NCI-H2196 treated with DMSO at 0.1 percent for 48 hours (cell line): ENCODE data around the gene WSB2.
"Not testable (repeated sequence)": the region's sequence is repeated elsewhere in the genome, so short reads cannot be mapped to it uniquely, and the experiment has no call there.

Source experiments
- DNase-seq: peaks from one replicate; lab custom pipeline; 2025; ENCODE audit not compliant: unreplicated experiment; lab: John Stamatoyannopoulos, UW

Gene WSB2

DNA sequence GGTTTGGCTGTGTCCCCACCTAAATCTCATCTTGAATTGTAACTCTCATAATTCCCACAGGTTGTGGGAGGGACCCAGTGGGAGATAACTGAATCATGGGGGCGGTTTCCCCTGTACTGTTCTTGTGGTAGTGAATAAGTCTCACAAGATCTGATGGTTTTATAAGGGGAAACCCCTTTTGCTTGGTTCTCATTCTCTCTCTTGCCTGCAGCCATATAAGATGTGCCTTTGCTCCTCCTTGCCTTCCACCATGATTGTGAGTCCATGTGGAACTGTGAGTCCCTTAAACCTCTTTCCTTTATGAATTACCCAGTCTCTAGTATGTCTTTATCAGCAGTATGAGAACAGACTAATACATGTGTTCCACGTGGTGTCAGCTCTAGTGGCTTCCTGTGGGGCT is 61.2 kb downstream of the WSB2 start:
- not testable (repeated sequence) for DNase-seq

DNA sequence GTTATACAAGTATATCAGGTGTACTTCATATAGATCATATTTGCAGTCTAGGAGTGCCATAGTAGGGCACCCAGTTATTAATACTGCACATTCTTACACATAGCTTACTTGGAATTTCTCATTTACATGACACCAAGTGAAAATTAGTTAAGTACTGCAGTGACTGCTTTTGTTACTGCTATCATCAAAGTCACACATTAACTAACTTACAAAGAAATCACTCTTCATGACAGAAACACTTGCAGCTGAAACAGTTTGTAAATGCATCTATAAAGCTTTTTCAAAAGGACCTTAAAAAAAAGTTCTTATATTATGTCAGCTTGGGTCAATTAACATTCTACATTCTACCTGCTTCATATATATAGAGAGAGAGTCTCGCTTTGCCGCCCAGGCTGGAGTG is 62.3 kb downstream of the WSB2 start:
- no peak for DNase-seq

DNA sequence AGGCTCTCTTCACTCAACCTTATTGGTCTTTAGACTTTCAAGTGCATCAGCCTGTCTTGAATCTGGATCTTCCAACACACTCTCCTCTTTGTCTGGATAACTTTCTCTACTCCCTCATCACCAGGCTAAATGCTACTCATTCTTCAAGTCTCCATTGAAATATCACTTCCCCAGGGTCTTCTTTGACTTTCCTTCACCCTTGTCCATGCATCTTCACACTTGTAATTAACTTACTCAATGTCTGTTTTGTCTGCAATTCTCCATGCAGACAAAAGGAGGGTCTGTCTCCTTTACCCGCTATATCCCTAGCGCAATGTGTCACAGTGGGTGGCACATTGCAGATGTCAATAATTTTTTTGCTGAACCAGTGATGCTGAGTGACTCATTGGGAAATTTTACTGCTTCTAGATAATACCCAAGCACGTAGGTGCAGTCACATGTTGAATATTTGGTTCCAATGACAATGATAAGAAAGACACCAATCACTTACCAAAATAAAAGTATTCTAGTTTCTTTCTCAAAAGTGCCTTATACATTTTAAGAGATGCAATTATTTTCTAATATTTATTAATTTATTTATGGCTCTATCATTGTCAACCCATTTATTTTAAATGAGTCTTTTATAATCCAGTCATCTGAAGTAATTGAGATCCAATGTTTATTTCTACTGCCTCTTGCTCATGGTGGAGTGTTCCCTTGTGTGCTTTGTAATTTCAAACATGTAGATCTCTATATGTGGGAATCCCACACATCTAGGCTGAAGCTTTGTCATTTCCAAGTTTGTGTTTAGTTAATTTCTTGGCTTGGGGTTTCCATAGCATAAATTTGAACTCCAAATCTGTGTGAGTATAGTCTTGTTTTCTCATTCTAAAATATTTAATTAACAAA is 66.2 kb downstream of the WSB2 start:
- no peak for DNase-seq

DNA sequence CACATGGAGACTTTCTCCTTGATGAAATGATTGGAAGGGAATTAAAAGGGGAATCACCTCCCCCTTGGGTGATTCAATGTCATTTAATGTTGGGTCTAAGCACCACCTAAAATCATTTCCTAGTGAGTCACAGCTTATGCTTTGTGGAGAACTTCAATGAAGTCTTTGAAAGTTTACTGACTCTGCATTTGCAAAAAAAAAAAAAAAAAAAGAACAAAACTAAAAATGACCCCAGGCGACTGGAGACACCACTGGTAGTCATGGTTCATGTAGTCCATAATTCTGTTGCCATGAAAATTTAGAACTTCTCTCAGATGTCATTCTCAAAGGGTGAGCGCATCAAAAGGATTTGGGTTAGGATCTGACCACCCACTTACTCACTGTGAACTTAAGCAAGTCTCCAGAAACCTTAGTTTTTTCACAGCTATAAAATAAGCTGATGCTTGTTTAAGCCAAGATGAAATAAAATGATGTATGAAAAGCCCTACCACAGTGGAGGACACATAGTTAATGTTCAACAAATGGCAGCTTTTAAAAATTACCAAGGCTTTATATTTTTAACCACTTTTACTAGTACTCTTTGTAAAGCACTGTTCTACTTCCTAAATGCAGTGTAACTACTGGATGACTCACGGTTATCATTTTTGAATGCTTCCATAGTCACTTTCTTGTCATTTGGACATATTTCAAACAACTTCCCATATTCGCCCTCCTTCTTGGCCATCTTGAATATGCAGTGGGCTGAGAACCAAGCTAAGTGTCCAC is 74.1 kb downstream of the WSB2 start:
- DNase-seq, result no peak

DNA sequence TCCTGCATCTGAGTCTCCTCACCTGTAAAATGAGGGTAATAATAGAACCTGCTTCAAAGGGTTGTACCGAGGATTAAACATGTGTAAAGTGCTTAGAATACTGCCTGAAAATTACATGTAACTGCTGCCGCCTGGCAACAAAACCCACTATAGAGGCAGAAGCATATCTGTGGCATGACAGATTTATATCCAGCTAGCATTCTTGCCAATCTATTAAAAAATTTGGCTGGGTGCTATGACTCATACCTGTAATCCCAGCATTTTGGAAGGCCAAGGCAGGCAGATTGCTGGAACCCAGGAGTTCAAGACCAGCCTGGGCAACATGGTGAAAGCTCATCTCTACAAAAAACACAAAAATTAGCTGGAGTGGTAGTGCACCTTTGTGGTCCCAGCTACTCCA is 75.8 kb downstream of the WSB2 start:
- no peak for DNase-seq
